ENCODE data around the gene ASH1L. TPM values are rescaled to one million over a fixed set of nuclear protein-coding genes. Genes with fewer than 3 reads are reported as not detected.

Gene ASH1L
- total RNA-seq, 1 donor from 2014 or later: 15.0 TPM

DNA sequence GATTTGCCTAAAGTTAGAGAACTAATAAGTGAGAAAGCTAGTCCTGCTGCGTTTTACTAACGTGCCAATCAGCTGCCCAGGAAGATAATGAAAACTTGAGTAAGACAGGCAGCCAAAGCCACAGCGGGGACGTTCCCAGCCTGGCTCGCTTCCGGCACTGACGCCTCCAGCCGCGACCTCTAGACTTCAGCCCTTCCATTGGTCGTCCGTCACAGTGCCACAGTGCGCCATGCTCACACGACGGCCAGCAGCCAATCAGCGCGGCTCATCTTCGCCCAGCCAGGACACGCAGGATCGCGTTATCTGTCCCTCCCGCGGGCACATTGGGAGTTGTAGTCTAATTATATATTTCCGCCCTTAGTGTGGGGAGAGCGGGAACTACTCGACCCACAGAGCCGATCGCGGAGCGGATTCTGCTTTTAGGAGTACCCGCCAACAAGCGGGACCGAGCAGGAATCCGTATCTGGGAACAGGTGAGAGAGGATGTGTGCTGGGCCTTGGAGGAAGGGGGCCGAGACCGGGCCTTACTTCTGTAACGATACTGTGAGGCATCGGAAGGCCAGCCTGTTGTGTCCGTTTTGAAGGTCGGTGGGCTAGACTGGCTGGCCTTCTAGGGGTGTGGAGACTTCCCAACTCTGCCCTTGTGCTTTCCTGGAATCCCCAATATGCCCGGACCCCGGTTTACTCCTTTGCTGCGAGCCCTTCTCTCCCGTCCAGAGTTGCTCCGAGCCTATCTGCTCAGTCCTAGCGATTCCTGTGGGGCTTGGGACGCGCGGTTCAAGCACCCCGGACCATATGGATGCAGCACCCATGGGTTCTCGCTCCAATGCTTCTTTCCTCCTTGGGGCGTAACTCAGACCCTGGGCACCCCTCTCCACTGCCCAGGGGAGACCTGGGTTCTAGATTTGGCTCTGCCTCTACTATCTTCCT, 253.8 kb downstream of the ASH1L start, which contains the start of gene FDPS:
Gene FDPS (plus strand): TSS at position 374 of the 930 bp plus-strand sequence. CDS start 924 bp downstream, outside the sequence.
- FAIRE-seq (no peak), DNase-seq (ENCODE audit: low read depth) (peak; percentile 98)
- Histone ChIP-seq H3K4me3 (ENCODE audit: low read depth, low read length) (peak within 1 kb of the TSS; percentile 66), H3K36me3 (ENCODE audit: control insufficient read depth, insufficient read depth, low read length) (peaks cover 11% of the 10 kb centered on the region), H3K27me3 (ENCODE audit: control insufficient read depth, insufficient read depth, low read length) (no peaks in the 10 kb centered on the region)
- TF ChIP-seq CTCF (IDR thresholded peaks at IDR 0.05; ENCODE audit: insufficient read depth, low read length, severe bottlenecking): no peak

DNA sequence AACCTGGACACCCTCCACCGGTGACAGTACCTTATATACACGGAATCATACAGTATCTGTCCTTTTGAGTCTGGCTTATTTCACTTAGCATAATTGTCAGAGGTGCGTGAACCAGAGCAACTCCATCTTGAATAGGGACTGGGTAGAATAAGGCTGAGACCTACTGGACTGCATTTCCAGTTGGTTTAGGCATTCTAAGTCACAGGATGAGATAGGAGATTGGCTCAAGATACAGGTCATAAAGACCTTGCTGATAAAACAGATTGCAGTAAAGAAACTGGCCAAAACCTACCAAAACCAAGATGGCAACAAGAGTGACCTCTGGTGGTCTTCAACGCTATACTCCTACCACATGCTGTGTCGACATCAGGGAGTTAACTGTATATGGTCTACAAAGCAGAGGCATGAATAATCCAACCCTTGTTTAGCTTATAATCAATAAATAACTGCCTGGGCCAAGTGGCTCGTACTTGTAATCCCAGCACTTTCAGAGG, 255.3 kb downstream of the ASH1L start:
- DNase-seq (ENCODE audit: low read depth) (peak; percentile 32), FAIRE-seq (no peak)
- H3K4me3 ChIP-seq (ENCODE audit: low read depth, low read length): no peak overlapping the region
- H3K36me3 ChIP-seq (ENCODE audit: control insufficient read depth, insufficient read depth, low read length): peaks cover 5% of the 10 kb centered on the region
- no peaks in the 10 kb centered on the region for H3K27me3 ChIP-seq (ENCODE audit: control insufficient read depth, insufficient read depth, low read length)
- TF ChIP-seq CTCF (IDR thresholded peaks at IDR 0.05; ENCODE audit: insufficient read depth, low read length, severe bottlenecking): no peak

DNA sequence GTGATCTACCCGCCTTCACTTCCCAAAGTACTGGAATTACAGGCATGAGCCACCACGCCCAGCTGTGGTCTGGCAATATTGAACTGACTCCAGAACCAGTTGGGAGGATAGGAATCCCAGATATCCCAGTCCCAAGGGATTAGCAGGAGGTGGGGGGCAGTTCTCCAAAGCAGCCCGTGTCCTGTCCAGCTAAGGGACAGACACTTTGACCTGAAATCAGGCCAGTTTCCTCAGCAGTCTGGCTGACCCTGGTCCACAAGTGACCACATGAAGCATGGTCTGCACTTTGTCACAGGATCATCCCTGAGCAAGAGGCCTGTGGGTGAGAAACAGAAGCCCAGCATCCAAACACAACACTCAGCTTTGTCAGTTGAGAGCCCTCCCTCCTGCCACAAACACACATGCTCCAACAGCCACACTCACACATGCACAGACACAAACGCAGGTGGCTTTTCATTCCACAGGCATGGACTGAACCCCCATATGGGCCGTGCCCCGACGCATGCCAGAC, 256.7 kb downstream of the ASH1L start:
- H3K36me3 ChIP-seq (ENCODE audit: control insufficient read depth, insufficient read depth, low read length): peaks cover 2% of the 10 kb centered on the region
- no peak overlapping the region for H3K4me3 ChIP-seq (ENCODE audit: low read depth, low read length)
- H3K27me3 ChIP-seq (ENCODE audit: control insufficient read depth, insufficient read depth, low read length): no peaks in the 10 kb centered on the region
- DNase-seq (ENCODE audit: low read depth) (no peak), FAIRE-seq (no peak)
- TF ChIP-seq CTCF (IDR thresholded peaks at IDR 0.05; ENCODE audit: insufficient read depth, low read length, severe bottlenecking): no peak

DNA sequence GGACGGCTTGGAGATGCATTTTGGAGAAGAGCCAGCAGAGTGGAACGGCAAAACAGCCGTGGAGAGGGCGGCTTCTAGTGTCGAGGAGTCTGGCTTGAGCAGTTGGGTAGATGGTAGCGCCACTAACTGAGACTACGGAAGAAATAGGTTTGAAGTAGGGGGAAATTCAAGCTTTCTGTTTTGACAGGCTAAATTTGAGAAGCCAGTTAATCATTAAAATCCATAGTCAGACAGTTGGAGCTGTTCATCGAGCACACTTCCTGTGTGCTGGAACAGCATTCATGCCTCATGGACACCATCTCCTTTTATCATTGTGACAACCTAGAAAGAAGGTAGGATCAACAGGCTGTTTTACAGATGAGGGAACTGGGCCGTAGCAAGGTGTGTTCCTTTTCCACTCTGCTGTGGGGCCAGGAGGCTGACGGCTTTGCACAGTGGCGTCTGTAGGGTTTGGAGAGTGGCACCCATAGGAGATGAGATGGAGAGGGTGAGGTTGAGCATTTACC, 258.0 kb downstream of the ASH1L start:
- Histone ChIP-seq H3K27me3 (ENCODE audit: control insufficient read depth, insufficient read depth, low read length) (no peaks in the 10 kb centered on the region), H3K4me3 (ENCODE audit: low read depth, low read length) (no peak overlapping the region), H3K36me3 (ENCODE audit: control insufficient read depth, insufficient read depth, low read length) (no peaks in the 10 kb centered on the region)
- no peak for TF ChIP-seq CTCF (IDR thresholded peaks at IDR 0.05; ENCODE audit: insufficient read depth, low read length, severe bottlenecking)
- DNase-seq (ENCODE audit: low read depth) (no peak), FAIRE-seq (no peak)

DNA sequence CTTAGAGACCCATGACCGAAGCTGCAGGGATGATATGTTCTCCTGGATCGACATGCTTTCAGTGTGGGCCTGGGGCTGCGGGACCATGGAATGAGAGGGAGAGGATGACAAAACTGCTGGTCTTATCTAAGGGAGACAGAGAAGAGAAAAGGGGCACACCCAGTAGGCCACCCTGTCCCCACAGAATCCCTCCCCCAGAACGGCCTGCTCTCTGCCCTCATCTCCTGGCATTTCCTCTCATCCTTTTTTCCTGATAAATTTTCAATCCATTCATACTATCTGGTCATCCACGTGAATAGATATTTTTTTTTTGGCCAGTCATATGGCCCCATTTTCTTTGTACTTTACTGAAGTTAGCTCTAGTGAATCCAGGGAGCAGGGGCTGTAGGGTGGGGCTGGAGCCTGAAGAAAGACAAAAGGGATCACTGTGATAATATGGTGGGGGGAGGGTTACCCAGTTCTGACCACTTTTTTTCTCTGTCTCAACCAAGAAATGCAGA, 261.2 kb downstream of the ASH1L start, which contains the start of gene PKLR:
Gene PKLR (minus strand): TSS at position 97 of the 500 bp plus-strand sequence. CDS start 43 bp downstream, at position 54.
- FAIRE-seq: no peak
- Histone ChIP-seq H3K27me3 (ENCODE audit: control insufficient read depth, insufficient read depth, low read length) (no peaks in the 10 kb centered on the region), H3K36me3 (ENCODE audit: control insufficient read depth, insufficient read depth, low read length) (no peaks in the 10 kb centered on the region)

More for the DNA sequence above, 261.2 kb downstream of the ASH1L start, which contains the start of gene PKLR:
- no peak for DNase-seq (ENCODE audit: low read depth)
- no peak within 1 kb of the TSS for H3K4me3 ChIP-seq (ENCODE audit: low read depth, low read length)
- no peak for TF ChIP-seq CTCF (IDR thresholded peaks at IDR 0.05; ENCODE audit: insufficient read depth, low read length, severe bottlenecking)

Measured in bronchial epithelial cell (primary cell).